ENCODE data around the gene SUFU.

The SUFU gene

DNA sequence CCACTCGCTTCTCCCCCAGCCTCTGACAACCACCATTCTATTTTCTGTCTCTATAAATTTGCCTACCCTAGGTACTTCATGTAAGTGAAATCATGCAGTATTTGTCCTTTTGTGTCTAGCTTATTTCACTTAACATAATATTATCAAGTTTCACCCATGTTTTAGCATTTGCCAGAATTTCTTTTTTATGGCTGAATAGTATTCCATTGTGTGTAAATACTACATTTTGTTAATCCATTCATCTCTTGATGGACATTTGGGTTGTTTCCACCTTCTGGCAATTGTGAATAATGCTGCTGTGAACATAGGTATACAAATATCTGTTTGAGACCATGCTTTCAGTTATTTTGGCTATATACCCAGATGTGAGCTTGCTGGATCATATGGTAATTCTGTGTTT is 83.1 kb downstream of the SUFU start:
- H4K20me1 ChIP-seq (ENCODE audit: low read depth, low read length): no peaks in the 10 kb centered on the region
- H3K4me3 ChIP-seq (ENCODE audit: insufficient read depth, low read length, poor library complexity, severe bottlenecking): no peak overlapping the region
- H3K27me3 ChIP-seq (ENCODE audit: low read length): no peaks in the 10 kb centered on the region
- H3K27ac ChIP-seq (ENCODE audit: low read depth, low read length): no peak overlapping the region
- H2AFZ ChIP-seq (ENCODE audit: low read depth, low read length, severe bottlenecking): no peak overlapping the region
- H3K9me3 ChIP-seq (ENCODE audit: insufficient read depth, low read length): no peaks in the 10 kb centered on the region
- H3K9me2 ChIP-seq (replicated peaks; ENCODE audit: insufficient read depth, low read length): no peaks in the 10 kb centered on the region
- no peak overlapping the region for H3K4me2 ChIP-seq (ENCODE audit: low read depth, low read length, poor library complexity, severe bottlenecking)
- H3K9ac ChIP-seq (ENCODE audit: low read length): no peak overlapping the region
- no peaks in the 10 kb centered on the region for H3F3A ChIP-seq (ENCODE audit: insufficient read depth)
- H3K36me3 ChIP-seq (ENCODE audit: low read length): no peaks in the 10 kb centered on the region
- TF ChIP-seq EZH2phosphoT487 (conservative IDR thresholded peaks at IDR 0.05; ENCODE audit: low read length): no peak
- TF ChIP-seq, protein P1, sequence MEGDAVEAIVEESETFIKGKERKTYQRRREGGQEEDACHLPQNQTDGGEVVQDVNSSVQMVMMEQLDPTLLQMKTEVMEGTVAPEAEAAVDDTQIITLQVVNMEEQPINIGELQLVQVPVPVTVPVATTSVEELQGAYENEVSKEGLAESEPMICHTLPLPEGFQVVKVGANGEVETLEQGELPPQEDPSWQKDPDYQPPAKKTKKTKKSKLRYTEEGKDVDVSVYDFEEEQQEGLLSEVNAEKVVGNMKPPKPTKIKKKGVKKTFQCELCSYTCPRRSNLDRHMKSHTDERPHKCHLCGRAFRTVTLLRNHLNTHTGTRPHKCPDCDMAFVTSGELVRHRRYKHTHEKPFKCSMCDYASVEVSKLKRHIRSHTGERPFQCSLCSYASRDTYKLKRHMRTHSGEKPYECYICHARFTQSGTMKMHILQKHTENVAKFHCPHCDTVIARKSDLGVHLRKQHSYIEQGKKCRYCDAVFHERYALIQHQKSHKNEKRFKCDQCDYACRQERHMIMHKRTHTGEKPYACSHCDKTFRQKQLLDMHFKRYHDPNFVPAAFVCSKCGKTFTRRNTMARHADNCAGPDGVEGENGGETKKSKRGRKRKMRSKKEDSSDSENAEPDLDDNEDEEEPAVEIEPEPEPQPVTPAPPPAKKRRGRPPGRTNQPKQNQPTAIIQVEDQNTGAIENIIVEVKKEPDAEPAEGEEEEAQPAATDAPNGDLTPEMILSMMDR (IDR thresholded peaks at IDR 0.05; ENCODE audit: insufficient read depth, low read length, poor library complexity, severe bottlenecking): no peak
- no peaks in the 10 kb centered on the region for H3K79me2 ChIP-seq (ENCODE audit: insufficient read depth, low read length)

DNA sequence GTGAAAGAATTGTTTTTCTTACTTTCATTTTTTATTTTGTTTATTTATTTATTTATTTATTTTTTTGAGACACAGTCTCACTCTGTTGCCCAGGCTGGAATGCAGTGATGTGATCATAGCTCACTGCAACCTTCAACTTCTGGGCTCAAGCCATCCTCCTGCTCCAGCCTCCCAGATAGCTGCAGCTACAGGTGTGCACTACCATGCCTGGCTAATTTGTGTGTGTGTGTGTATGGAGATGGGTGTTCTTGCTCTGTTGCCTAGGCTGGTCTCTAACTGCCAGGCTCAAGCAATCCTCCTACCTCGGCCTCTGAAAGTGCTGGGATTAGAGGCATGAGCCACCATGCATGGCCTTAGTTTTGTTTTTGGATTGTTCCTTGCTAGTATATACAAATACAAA is 85.1 kb downstream of the SUFU start:
- Histone ChIP-seq H3K27me3 (ENCODE audit: low read length) (no peaks in the 10 kb centered on the region), H2AFZ (ENCODE audit: low read depth, low read length, severe bottlenecking) (no peak overlapping the region)

DNA sequence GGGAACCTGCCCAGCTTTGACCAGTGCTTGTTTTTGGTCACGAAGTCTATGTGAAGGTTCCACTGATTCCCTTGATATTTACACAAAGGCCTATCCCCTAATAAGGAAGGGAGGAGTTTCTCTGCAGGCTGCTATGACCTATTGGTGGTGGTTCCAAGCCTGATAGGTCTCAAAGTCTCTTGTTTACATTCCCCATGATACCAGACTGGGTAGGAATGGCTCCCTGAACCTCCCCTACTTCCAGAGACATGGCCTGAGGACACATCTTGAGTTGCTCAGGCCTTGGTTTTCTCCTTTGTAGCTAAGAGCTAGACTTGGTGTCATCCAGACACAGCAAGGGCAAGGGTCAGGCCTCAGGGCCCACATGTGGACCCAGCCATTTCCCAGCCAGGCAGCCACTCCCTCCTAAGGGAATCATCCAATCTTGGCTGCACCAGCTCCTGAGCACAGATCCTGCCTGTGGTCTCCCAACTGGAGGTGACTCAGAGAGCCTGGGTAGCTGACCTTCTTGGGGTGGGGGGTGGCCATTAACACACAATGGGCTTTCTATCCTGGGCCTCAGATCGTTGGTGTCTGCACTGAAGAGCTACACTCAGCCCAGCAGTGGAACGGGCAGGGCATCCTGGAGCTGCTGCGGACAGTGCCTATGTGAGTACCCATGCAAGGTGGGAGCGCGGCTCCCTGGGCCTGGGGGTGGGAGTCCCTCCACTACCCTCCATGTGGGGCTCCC is 89.5 kb downstream of the SUFU start:
- no peaks in the 10 kb centered on the region for H3K36me3 ChIP-seq (ENCODE audit: low read length)
- H3K79me2 ChIP-seq (ENCODE audit: insufficient read depth, low read length): no peaks in the 10 kb centered on the region
- no peak overlapping the region for H3K27ac ChIP-seq (ENCODE audit: low read depth, low read length)
- no peak overlapping the region for H3K4me3 ChIP-seq (ENCODE audit: insufficient read depth, low read length, poor library complexity, severe bottlenecking)
- H2AFZ ChIP-seq (ENCODE audit: low read depth, low read length, severe bottlenecking): no peak overlapping the region
- H3F3A ChIP-seq (ENCODE audit: insufficient read depth): no peaks in the 10 kb centered on the region
- H3K9me2 ChIP-seq (replicated peaks; ENCODE audit: insufficient read depth, low read length): no peaks in the 10 kb centered on the region
- no peaks in the 10 kb centered on the region for H3K27me3 ChIP-seq (ENCODE audit: low read length)
- H3K4me2 ChIP-seq (ENCODE audit: low read depth, low read length, poor library complexity, severe bottlenecking): no peak overlapping the region
- H3K9me3 ChIP-seq (ENCODE audit: insufficient read depth, low read length): no peaks in the 10 kb centered on the region
- H4K20me1 ChIP-seq (ENCODE audit: low read depth, low read length): no peaks in the 10 kb centered on the region
- TF ChIP-seq EZH2phosphoT487 (conservative IDR thresholded peaks at IDR 0.05; ENCODE audit: low read length): no peak
- TF ChIP-seq, protein P1 (IDR thresholded peaks at IDR 0.05; ENCODE audit: insufficient read depth, low read length, poor library complexity, severe bottlenecking): no peak
- no peak overlapping the region for H3K9ac ChIP-seq (ENCODE audit: low read length)

More for the DNA sequence above, 85.1 kb downstream of the SUFU start:
- H3K27ac ChIP-seq (ENCODE audit: low read depth, low read length): no peak overlapping the region
- H3K79me2 ChIP-seq (ENCODE audit: insufficient read depth, low read length): no peaks in the 10 kb centered on the region
- H3K4me3 ChIP-seq (ENCODE audit: insufficient read depth, low read length, poor library complexity, severe bottlenecking): no peak overlapping the region
- no peaks in the 10 kb centered on the region for H3K9me2 ChIP-seq (replicated peaks; ENCODE audit: insufficient read depth, low read length)
- H3K9me3 ChIP-seq (ENCODE audit: insufficient read depth, low read length): no peaks in the 10 kb centered on the region
- H3F3A ChIP-seq (ENCODE audit: insufficient read depth): no peaks in the 10 kb centered on the region
- no peaks in the 10 kb centered on the region for H4K20me1 ChIP-seq (ENCODE audit: low read depth, low read length)
- no peak for TF ChIP-seq EZH2phosphoT487 (conservative IDR thresholded peaks at IDR 0.05; ENCODE audit: low read length)
- TF ChIP-seq, protein P1 (IDR thresholded peaks at IDR 0.05; ENCODE audit: insufficient read depth, low read length, poor library complexity, severe bottlenecking): no peak
- H3K36me3 ChIP-seq (ENCODE audit: low read length): no peaks in the 10 kb centered on the region
- no peak overlapping the region for H3K4me2 ChIP-seq (ENCODE audit: low read depth, low read length, poor library complexity, severe bottlenecking)
- H3K9ac ChIP-seq (ENCODE audit: low read length): no peak overlapping the region

Data from SU-DHL-6 (cell line).